ENCODE data around the gene MAPK4.

The MAPK4 gene

DNA sequence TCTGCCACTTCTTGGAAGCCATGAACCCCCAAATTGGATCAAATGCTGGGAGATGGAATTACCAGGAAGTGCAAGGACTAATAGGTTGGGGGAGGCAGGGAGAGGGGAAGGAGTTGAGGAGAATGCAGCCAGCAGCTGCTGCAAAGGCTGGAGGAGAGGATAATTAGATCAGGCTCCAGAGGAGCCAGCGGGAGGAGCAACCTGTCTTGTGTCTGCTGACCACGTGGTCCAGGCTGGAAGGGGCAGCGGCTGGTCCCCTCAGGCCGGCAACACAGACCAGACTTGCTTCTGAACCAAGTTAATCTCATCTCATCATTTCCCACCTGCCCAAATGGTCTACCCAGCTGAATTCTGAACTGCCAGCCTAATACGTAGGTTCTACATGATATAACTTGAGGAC lies 191.6 kb downstream of the MAPK4 start:
- in situ Hi-C loops (cut with MboI; ENCODE audit: low pct_unique_long_range_greater_than_20kb, low sequenced_read_pairs, unreplicated experiment) = no loop called here
- no peak for DNase-seq (ENCODE audit: low spot score)
- TF ChIP-seq, protein P1, sequence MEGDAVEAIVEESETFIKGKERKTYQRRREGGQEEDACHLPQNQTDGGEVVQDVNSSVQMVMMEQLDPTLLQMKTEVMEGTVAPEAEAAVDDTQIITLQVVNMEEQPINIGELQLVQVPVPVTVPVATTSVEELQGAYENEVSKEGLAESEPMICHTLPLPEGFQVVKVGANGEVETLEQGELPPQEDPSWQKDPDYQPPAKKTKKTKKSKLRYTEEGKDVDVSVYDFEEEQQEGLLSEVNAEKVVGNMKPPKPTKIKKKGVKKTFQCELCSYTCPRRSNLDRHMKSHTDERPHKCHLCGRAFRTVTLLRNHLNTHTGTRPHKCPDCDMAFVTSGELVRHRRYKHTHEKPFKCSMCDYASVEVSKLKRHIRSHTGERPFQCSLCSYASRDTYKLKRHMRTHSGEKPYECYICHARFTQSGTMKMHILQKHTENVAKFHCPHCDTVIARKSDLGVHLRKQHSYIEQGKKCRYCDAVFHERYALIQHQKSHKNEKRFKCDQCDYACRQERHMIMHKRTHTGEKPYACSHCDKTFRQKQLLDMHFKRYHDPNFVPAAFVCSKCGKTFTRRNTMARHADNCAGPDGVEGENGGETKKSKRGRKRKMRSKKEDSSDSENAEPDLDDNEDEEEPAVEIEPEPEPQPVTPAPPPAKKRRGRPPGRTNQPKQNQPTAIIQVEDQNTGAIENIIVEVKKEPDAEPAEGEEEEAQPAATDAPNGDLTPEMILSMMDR (IDR thresholded peaks at IDR 0.05; ENCODE audit: extremely low read depth, insufficient read depth, missing control alignments) = no peak

DNA sequence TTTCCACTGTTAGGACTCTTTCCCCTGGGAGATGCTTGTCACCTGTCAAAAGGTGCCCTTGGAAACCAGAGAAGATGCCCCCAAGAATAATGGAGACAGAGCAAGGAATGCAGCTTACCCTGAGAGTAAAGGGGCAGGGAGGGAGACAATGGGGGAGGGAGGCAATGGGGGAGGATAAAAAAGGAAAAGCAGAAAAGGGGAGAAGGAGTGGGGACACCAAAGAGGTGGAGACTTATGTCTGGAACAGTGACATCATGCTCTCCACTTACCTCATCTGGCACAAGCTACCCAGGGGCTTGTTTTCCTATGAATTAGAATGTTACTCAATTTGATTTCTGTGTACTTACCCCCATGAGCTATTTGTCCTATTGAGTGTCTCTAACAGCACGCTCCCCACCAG lies 192.1 kb downstream of the MAPK4 start:
- TF ChIP-seq, protein P1 (IDR thresholded peaks at IDR 0.05; ENCODE audit: extremely low read depth, insufficient read depth, missing control alignments) = no peak
- in situ Hi-C loops (cut with MboI; ENCODE audit: low pct_unique_long_range_greater_than_20kb, low sequenced_read_pairs, unreplicated experiment) = no loop called here
- DNase-seq (ENCODE audit: low spot score) = no peak

DNA sequence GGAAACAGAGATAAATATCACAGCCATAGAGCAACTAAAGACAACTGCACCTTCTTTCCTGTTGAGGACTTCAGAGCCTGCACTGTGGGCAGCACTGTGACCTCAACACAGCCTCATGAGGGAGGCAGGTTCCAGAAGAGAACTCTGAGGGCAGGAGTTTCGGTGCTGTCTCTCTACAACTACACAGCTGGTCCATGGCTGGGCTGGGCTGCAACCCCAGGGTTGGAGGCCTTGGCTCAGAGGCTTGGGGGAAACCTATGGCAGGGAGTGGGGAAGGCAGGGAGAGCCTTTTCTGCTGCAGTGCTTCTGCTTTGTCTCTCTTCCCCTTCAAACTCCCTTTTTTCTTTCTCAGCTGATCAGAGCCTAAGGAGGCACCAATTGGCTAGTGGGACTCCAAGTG lies 193.4 kb downstream of the MAPK4 start:
- DNase-seq (ENCODE audit: low spot score) = no peak
- TF ChIP-seq, protein P1 (IDR thresholded peaks at IDR 0.05; ENCODE audit: extremely low read depth, insufficient read depth, missing control alignments) = no peak
- in situ Hi-C loops (cut with MboI; ENCODE audit: low pct_unique_long_range_greater_than_20kb, low sequenced_read_pairs, unreplicated experiment) = no loop called here

DNA sequence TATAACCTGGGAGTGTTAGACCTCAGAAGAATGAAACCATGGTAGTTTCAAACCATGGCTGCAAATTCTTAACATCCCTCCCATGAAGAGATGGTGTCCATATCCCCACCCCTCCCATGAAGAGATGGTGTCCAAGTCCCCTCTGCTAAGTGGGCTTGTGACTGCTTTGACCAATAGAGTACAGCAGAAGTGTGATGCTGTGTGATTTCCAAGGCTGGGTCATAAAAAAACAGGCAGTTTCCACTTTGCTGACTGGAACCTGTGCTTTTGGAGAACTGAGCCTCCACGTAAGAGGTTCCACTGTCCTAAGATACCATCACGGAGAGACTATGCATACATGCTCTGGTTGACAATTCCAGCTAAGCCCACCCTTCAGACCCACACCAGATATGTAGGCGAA lies 194.4 kb downstream of the MAPK4 start:
- in situ Hi-C loops (cut with MboI; ENCODE audit: low pct_unique_long_range_greater_than_20kb, low sequenced_read_pairs, unreplicated experiment) = no loop called here
- DNase-seq (ENCODE audit: low spot score) = no peak
- TF ChIP-seq, protein P1 (IDR thresholded peaks at IDR 0.05; ENCODE audit: extremely low read depth, insufficient read depth, missing control alignments) = no peak

DNA sequence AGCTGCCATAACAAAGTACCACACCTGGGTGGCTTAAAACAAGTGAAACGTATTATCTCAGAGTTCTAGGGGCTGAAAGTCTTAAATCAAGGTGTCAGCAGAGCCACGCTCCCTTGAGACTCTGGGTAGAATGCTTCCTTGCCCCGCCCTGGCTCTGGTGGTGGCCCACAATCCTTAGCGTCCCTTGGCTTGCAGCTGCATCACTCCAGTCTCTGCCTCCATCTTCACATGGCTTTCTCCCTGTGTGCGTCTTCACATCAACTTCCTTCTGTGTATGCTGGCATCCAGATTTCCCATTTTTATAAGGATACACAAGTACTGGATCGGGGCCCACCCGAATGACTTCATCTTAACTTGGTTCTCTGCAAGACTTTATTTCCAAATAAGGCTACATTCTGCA lies 197.5 kb downstream of the MAPK4 start:
- no peak for DNase-seq (ENCODE audit: low spot score)
- TF ChIP-seq, protein P1 (IDR thresholded peaks at IDR 0.05; ENCODE audit: extremely low read depth, insufficient read depth, missing control alignments) = no peak
- in situ Hi-C loops (cut with MboI; ENCODE audit: low pct_unique_long_range_greater_than_20kb, low sequenced_read_pairs, unreplicated experiment) = no loop called here

DNA sequence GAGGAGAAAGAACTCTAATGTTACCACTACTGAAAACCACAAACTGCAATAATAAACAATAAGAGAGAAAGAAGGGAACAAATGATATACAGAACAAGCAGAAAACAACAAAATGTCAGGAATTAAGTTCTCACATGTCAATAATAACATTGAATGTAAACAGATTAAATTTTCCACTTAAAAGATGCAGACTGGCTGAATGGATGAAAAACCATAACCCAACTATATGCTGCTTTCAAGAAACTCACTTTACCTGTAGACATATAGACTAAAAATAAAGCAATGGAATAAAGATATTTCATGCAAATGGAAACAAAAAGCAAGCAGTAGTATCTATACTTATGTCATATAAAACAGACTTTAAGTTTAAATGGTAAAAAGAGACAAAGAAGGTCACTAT lies 209.6 kb downstream of the MAPK4 start:
- DNase-seq (ENCODE audit: low spot score) = no peak
- in situ Hi-C loops (cut with MboI; ENCODE audit: low pct_unique_long_range_greater_than_20kb, low sequenced_read_pairs, unreplicated experiment) = no loop called here
- TF ChIP-seq, protein P1 (IDR thresholded peaks at IDR 0.05; ENCODE audit: extremely low read depth, insufficient read depth, missing control alignments) = no peak

DNA sequence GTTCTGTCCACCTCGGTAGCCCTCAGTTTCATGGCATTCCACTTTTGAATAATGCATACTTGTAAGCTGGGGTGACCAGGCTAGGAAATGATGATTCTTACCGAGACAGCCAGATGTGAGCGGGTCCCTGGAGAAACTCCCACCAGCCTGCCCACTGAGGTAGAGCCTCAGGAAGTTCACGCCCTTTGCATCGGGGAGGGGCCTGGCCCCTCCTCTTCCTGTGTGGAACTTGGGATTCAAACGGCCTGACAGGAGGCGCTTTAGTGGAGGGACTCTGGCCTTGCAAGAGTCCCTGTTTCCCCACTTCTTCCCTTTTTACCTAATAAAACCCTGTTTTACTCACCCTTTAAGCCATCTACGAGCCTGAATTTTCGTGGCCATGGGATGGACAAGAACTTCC lies 215.3 kb downstream of the MAPK4 start:
- TF ChIP-seq, protein P1 (IDR thresholded peaks at IDR 0.05; ENCODE audit: extremely low read depth, insufficient read depth, missing control alignments) = no peak
- DNase-seq (ENCODE audit: low spot score) = no peak
- in situ Hi-C loops (cut with MboI; ENCODE audit: low pct_unique_long_range_greater_than_20kb, low sequenced_read_pairs, unreplicated experiment) = no loop called here

All from GM13977 (cell line).